ENCODE results near the gene TRIM3.

GRCh38 chr11:6483015-6483414 lies 9.3 kb upstream of the TRIM3 start:
- TF ChIP-seq, protein P1, sequence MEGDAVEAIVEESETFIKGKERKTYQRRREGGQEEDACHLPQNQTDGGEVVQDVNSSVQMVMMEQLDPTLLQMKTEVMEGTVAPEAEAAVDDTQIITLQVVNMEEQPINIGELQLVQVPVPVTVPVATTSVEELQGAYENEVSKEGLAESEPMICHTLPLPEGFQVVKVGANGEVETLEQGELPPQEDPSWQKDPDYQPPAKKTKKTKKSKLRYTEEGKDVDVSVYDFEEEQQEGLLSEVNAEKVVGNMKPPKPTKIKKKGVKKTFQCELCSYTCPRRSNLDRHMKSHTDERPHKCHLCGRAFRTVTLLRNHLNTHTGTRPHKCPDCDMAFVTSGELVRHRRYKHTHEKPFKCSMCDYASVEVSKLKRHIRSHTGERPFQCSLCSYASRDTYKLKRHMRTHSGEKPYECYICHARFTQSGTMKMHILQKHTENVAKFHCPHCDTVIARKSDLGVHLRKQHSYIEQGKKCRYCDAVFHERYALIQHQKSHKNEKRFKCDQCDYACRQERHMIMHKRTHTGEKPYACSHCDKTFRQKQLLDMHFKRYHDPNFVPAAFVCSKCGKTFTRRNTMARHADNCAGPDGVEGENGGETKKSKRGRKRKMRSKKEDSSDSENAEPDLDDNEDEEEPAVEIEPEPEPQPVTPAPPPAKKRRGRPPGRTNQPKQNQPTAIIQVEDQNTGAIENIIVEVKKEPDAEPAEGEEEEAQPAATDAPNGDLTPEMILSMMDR (IDR thresholded peaks at IDR 0.05) = no peak
- TF ChIP-seq EZH2 (IDR thresholded peaks at IDR 0.05; ENCODE audit: borderline replicate concordance, insufficient read depth, low read depth, low read length, poor library complexity, severe bottlenecking) = no peak
